NAMALWA (cell line): Measurements from ENCODE around the gene STARD7.

ENCODE experiments used
- DNase-seq: peaks from one replicate; pipeline ENCODE4 v3.0.0-alpha.2; 2015; ENCODE audit warnings: low spot score

The STARD7 gene

DNA sequence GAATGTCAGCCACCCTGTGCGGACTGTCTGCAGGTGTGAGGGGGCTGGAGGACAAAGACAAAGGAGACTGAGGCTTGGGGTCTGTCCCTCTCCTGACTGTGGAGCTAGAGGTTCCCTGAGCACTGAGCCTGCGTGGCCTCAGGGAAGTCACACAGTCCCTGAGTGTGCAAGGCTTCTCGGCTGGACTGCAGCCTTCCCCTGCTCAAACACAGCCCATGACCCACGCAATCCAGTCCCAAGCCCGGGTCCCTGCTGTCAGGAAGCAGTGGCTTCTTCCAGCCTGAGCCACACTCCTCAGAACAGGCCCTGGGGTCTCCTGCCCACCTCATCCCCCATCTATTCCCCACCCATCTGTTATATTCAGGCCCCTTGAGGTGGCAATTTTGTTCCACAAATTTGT lies 73.0 kb downstream of the STARD7 start:
- DNase-seq = no peak

- no peak for DNase-seq
Measured at GRCh38 chr2:96135171-96135570, 73.5 kb downstream of the STARD7 start.
